Activated T-helper 1 cell treated with anti-CD3 and anti-CD28 coated beads, Interleukin-2, amount 50 U/mL, for 16 hours (primary cell): ENCODE results near the gene CHRNB4.

ENCODE experiments used
- DNase-seq, 2 donors: peaks; one replicate each; pipeline ENCODE4 v3.0.0-alpha.2; 2020; ENCODE audit warnings: low read depth in 1 of 2, low spot score in 1 of 2

The CHRNB4 gene

GRCh38 chr15:78634210-78635145 is 6.5 kb downstream of the CHRNB4 start:
- no peak for DNase-seq

- DNase-seq = no peak
These were observed 7.7 kb downstream of the CHRNB4 start for GRCh38 chr15:78633348-78633747.

GRCh38 chr15:78630886-78631633 is 9.9 kb downstream of the CHRNB4 start:
- no peak for DNase-seq

GRCh38 chr15:78629716-78630065 is 11.3 kb downstream of the CHRNB4 start:
- DNase-seq = no peak

GRCh38 chr15:78629031-78629715 is 11.8 kb downstream of the CHRNB4 start:
- DNase-seq = no peak

- DNase-seq = no peak
These were observed 12.8 kb downstream of the CHRNB4 start for GRCh38 chr15:78628227-78628626.

GRCh38 chr15:78627348-78627747 is 13.7 kb downstream of the CHRNB4 start:
- no peak for DNase-seq

- no peak for DNase-seq
These were observed 14.5 kb downstream of the CHRNB4 start for GRCh38 chr15:78626381-78626995.

- no peak for DNase-seq
These were observed 15.3 kb downstream of the CHRNB4 start for GRCh38 chr15:78625606-78626280.

- DNase-seq = no peak
These were observed 16.1 kb downstream of the CHRNB4 start for GRCh38 chr15:78624651-78625590.

GRCh38 chr15:78623786-78624497 is 17.1 kb downstream of the CHRNB4 start:
- DNase-seq = no peak

- DNase-seq = no peak
These were observed 19.1 kb downstream of the CHRNB4 start for GRCh38 chr15:78621810-78622402.

GRCh38 chr15:78620527-78621421 is 20.2 kb downstream of the CHRNB4 start, which contains the start of gene CHRNA3:
Gene CHRNA3, minus strand, starts transcription at chr15:78620996. Its CDS starts 202 bp downstream, at chr15:78620794.
- DNase-seq = no peak

- no peak for DNase-seq
These were observed 20.9 kb downstream of the CHRNB4 start for GRCh38 chr15:78620021-78620526.

- DNase-seq = no peak
These were observed 21.7 kb downstream of the CHRNB4 start for GRCh38 chr15:78619022-78619950.

GRCh38 chr15:78618490-78618934 is 22.5 kb downstream of the CHRNB4 start:
- peak; percentile 59 to 65 for DNase-seq
